ENCODE measurements around the gene ZNF507.

GRCh38 chr19:32303193-32303592 is 42.2 kb upstream of the ZNF507 start:
- TF ChIP-seq EZH2phosphoT487 (IDR thresholded peaks at IDR 0.05; ENCODE audit: low read depth, severe bottlenecking, unreplicated experiment) = no peak
- TF ChIP-seq CTCF (IDR thresholded peaks at IDR 0.05; ENCODE audit: poor library complexity) = no peak
